Fibroblast of lung (primary cell): ENCODE data around the gene LRP8.

Experiments used
- CTCF ChIP-seq, 2 donors: IDR thresholded peaks in 1 of 2; conservative IDR thresholded peaks in 1 of 2; 1 replicate in 1 of 2; 2 replicates in 1 of 2; pipeline ENCODE4 v1.5.1; 2011 to 2012; ENCODE audit warnings: low read length in 2 of 2, control low read depth in 1 of 2, inconsistent platforms in 1 of 2, low read depth in 1 of 2, mild to moderate bottlenecking in 1 of 2
- EZH2 ChIP-seq: IDR thresholded peaks from 2 replicates; pipeline ENCODE4 v1.5.1; 2012; ENCODE audit warnings: low read length, control low read depth, mild to moderate bottlenecking; ENCODE audit errors: missing control alignments

GRCh38 chr1:53270107-53270506, 57.8 kb downstream of the LRP8 start:
- TF ChIP-seq CTCF (conservative IDR thresholded peaks at IDR 0.05 in 1 of 2, IDR thresholded peaks at IDR 0.05 in 1 of 2; ENCODE audit: low read depth in 1 of 2, low read length in 2 of 2): no peak
- TF ChIP-seq EZH2: no peak
